ENCODE results near the gene NAT9.

Gene NAT9

GRCh38 chr17:74812109-74813009, 36.2 kb upstream of the NAT9 start:
- FAIRE-seq (no peak), DNase-seq (ENCODE audit: insufficient read length, low spot score) (no peak)
- TF ChIP-seq POLR2A (IDR thresholded peaks at IDR 0.05; ENCODE audit: low read depth, low read length): no peak

DNA sequence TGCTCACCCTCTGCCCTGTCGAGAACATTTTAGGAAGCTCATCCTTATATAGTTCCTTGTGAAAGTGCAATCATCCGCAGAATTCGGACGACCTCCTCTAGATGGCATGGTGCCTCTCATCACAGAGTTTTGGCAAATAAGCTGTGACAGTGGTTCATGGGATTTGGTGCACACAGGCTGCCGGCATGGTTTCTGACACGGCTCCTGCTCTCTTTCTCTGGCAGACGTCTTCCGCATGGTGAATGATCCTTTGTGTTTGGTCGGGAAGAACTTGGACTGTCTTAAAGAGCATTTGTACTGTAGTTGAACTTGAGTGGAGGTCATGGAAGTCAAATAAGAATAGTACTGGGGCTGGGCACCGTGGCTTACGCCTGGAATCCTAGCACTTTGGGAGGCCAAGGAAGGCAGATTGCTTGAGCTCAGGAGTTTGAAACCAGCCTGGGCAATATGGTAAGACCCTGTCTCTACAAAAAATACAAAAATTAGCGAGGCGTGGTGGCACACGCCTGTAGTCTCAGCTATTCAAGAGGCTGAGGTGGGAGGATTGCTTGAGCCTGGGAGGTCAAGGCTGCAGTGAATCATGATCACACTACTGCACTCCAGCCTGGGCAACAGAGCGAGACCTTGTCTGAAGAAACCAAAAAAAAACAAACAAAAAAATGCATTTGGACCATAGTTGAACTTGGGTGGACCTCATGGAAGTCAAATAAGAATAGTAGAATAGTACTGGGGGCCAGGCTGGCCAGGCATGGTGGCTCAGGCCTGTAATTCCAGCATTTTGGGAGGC, 34.7 kb upstream of the NAT9 start:
- DNase-seq (ENCODE audit: insufficient read length, low spot score): no peak
- TF ChIP-seq POLR2A (IDR thresholded peaks at IDR 0.05; ENCODE audit: low read depth, low read length): no peak
- no peak for FAIRE-seq

DNA sequence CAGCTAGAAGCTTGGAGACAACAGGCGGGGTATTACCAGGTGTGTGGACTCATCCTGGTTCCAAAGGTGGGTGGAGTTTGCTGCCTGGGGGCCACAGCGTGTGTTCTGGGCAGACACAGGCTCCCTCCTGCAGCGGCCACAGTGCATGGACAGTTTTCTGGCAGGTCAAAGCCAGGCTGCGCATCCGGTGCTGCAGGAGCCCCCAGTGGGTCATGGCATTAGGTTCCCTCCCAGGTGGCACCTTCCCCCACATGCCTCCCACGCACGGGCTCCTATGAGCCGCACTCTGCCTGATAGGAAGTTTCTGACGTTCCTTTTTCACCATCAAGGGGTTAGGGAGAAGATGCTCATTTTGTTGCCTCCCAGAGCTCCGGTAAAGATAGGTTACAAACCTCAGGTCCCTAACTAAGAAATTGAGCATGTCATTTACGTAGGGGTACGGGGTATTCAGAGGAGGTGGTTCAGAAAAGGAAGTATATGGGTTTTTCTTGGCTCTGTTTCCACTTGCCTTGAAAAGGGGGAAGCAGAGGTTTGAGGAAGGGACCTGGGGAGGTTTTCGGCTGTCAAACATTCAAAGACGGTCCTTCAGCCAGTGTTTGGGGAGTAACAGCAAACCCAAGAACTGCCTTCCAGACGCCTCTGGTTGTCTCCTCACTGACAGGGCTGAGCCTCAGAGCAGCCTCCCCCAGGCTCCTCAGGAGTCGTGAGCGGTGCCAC, 32.7 kb upstream of the NAT9 start:
- no peak for TF ChIP-seq POLR2A (IDR thresholded peaks at IDR 0.05; ENCODE audit: low read depth, low read length)
- DNase-seq (ENCODE audit: insufficient read length, low spot score) (no peak), FAIRE-seq (no peak)

GRCh38 chr17:74807925-74808324, 31.8 kb upstream of the NAT9 start:
- DNase-seq (ENCODE audit: insufficient read length, low spot score): no peak
- no peak for FAIRE-seq
- no peak for TF ChIP-seq POLR2A (IDR thresholded peaks at IDR 0.05; ENCODE audit: low read depth, low read length)

DNA sequence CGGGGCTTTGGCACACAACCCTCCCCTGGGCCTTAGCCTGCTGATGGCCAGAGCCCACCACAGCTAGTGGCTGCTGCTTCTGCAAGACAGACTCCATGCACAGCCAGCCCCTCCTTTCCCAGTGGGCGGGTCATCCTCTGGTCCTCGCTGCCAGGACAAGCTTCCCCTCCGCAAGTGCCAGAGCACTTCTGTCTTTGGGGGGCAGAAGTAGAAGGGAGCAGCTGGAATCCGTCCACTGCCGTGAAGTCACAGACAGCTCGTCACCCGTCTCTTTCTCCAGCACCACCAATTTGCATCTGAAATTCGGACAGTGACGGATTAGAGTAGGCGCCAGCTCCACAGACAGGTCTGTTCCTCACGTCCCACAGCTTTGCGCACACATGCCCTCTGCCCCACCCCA, 31.3 kb upstream of the NAT9 start:
- DNase-seq (ENCODE audit: insufficient read length, low spot score): no peak
- FAIRE-seq: no peak

GRCh38 chr17:74806334-74806733, 30.2 kb upstream of the NAT9 start:
- no peak for DNase-seq (ENCODE audit: insufficient read length, low spot score)
- TF ChIP-seq POLR2A (IDR thresholded peaks at IDR 0.05; ENCODE audit: low read depth, low read length): no peak
- no peak for FAIRE-seq

More for the DNA sequence above, 31.3 kb upstream of the NAT9 start:
- TF ChIP-seq POLR2A (IDR thresholded peaks at IDR 0.05; ENCODE audit: low read depth, low read length): no peak

GRCh38 chr17:74805591-74805991, 29.4 kb upstream of the NAT9 start:
- FAIRE-seq (no peak), DNase-seq (ENCODE audit: insufficient read length, low spot score) (no peak)
- TF ChIP-seq POLR2A (IDR thresholded peaks at IDR 0.05; ENCODE audit: low read depth, low read length): no peak

GRCh38 chr17:74804683-74805082, 28.5 kb upstream of the NAT9 start:
- no peak for FAIRE-seq
- DNase-seq (ENCODE audit: insufficient read length, low spot score): no peak
- no peak for TF ChIP-seq POLR2A (IDR thresholded peaks at IDR 0.05; ENCODE audit: low read depth, low read length)

- DNase-seq (ENCODE audit: insufficient read length, low spot score): no peak
- no peak for TF ChIP-seq POLR2A (IDR thresholded peaks at IDR 0.05; ENCODE audit: low read depth, low read length)
- no peak for FAIRE-seq
Observed at GRCh38 chr17:74803971-74804370, 27.8 kb upstream of the NAT9 start.

GRCh38 chr17:74803388-74803930, 27.3 kb upstream of the NAT9 start:
- FAIRE-seq (no peak), DNase-seq (ENCODE audit: insufficient read length, low spot score) (no peak)
- no peak for TF ChIP-seq POLR2A (IDR thresholded peaks at IDR 0.05; ENCODE audit: low read depth, low read length)

DNA sequence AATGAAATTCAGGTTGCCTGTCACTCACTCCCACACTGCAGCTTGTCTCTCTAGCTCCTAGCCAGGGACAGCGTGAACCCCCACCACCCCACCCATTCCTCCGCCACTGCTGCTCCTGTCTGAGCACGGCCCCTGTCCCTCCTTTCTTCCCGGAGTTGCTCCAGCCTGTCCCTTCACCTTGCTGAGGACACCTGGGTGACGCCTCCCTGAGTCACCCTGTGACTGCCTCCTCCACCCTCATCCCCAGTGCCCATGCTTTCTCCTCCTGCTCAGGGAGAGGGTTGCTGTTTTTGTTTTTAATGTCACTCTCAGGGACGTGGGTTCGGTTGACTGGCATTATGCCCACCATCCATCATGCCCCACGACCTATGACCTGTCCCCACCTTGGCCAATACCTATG, 25.8 kb upstream of the NAT9 start:
- no peak for TF ChIP-seq POLR2A (IDR thresholded peaks at IDR 0.05; ENCODE audit: low read depth, low read length)
- no peak for FAIRE-seq

DNA sequence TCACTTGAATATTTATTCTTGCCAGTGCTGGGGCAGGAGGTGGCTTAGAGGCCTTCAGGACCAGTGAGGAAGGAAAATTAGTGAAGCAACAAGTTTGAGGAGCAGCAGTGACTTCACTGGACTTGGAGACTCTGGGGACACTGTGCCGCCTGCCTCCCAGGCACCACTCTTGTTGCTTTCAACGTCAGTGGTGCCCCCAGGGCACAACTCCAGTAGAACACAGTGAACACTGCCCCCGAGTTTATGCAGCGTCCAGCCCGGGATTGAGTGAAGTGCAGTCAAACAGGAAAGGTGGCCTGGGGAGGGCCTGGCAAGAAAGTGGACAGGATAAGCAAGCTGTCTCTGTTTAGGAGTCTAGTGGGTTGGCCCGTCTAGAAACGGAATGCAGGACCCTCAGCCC, 24.4 kb upstream of the NAT9 start:
- FAIRE-seq (no peak), DNase-seq (ENCODE audit: insufficient read length, low spot score) (no peak)
- no peak for TF ChIP-seq POLR2A (IDR thresholded peaks at IDR 0.05; ENCODE audit: low read depth, low read length)

More for the DNA sequence above, 25.8 kb upstream of the NAT9 start:
- DNase-seq (ENCODE audit: insufficient read length, low spot score): no peak

DNA sequence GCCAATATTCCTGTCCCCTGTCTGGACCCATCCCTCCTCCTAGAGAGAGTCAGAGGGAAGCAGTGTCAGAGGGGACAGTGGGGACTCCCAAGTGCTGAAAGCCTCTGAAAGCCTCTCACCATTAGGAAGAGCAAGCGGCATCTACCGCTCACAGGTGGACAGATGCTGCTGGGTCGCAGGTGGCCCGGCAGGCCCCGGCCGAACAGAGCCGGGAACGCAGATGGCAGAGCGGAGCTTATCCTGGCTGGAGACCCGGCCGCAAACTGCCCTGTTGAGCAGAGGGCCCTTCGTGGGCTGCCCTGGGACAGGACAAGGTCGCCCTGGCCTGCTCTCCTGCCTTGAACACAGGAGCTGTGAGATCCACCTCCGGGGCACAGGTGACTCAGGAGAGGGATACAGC, 23.0 kb upstream of the NAT9 start:
- no peak for FAIRE-seq
- no peak for TF ChIP-seq POLR2A (IDR thresholded peaks at IDR 0.05; ENCODE audit: low read depth, low read length)

GRCh38 chr17:74798239-74798707, 22.1 kb upstream of the NAT9 start:
- DNase-seq (ENCODE audit: insufficient read length, low spot score) (peak; percentile 81), FAIRE-seq (no peak)
- no peak for TF ChIP-seq POLR2A (IDR thresholded peaks at IDR 0.05; ENCODE audit: low read depth, low read length)

More for the DNA sequence above, 23.0 kb upstream of the NAT9 start:
- no peak for DNase-seq (ENCODE audit: insufficient read length, low spot score)
